Measurements from ENCODE around the gene GPC5. TPM values are rescaled to one million over a fixed set of nuclear protein-coding genes. Genes with fewer than 3 reads are reported as not detected.

Gene GPC5
- total and polyA plus RNA-seq, 2 of the 8 experiments (the other 6 are each of a cell fraction or from before 2014, with no cell fraction given), result 0.20 to 0.39 TPM

DNA sequence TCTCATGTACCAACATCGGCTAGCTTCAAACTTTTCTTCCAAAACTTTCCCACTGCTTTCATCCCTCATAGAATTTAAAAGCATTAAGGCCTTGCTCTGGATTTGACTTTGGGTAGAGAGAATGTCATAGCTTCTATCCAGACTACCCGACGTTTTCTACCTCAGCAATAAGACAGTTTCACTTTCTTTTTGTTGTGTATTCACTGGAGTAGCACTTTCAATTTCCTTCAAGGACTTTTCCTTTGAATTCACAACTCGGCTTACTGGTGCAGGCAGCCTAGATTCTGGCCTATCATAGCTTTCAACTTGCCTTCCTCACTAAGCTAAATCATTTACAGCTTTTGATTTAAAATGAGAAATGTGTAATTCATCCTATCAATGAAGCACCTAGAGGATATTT, 1407.8 kb downstream of the GPC5 start (continued):
- TF ChIP-seq, protein P1, sequence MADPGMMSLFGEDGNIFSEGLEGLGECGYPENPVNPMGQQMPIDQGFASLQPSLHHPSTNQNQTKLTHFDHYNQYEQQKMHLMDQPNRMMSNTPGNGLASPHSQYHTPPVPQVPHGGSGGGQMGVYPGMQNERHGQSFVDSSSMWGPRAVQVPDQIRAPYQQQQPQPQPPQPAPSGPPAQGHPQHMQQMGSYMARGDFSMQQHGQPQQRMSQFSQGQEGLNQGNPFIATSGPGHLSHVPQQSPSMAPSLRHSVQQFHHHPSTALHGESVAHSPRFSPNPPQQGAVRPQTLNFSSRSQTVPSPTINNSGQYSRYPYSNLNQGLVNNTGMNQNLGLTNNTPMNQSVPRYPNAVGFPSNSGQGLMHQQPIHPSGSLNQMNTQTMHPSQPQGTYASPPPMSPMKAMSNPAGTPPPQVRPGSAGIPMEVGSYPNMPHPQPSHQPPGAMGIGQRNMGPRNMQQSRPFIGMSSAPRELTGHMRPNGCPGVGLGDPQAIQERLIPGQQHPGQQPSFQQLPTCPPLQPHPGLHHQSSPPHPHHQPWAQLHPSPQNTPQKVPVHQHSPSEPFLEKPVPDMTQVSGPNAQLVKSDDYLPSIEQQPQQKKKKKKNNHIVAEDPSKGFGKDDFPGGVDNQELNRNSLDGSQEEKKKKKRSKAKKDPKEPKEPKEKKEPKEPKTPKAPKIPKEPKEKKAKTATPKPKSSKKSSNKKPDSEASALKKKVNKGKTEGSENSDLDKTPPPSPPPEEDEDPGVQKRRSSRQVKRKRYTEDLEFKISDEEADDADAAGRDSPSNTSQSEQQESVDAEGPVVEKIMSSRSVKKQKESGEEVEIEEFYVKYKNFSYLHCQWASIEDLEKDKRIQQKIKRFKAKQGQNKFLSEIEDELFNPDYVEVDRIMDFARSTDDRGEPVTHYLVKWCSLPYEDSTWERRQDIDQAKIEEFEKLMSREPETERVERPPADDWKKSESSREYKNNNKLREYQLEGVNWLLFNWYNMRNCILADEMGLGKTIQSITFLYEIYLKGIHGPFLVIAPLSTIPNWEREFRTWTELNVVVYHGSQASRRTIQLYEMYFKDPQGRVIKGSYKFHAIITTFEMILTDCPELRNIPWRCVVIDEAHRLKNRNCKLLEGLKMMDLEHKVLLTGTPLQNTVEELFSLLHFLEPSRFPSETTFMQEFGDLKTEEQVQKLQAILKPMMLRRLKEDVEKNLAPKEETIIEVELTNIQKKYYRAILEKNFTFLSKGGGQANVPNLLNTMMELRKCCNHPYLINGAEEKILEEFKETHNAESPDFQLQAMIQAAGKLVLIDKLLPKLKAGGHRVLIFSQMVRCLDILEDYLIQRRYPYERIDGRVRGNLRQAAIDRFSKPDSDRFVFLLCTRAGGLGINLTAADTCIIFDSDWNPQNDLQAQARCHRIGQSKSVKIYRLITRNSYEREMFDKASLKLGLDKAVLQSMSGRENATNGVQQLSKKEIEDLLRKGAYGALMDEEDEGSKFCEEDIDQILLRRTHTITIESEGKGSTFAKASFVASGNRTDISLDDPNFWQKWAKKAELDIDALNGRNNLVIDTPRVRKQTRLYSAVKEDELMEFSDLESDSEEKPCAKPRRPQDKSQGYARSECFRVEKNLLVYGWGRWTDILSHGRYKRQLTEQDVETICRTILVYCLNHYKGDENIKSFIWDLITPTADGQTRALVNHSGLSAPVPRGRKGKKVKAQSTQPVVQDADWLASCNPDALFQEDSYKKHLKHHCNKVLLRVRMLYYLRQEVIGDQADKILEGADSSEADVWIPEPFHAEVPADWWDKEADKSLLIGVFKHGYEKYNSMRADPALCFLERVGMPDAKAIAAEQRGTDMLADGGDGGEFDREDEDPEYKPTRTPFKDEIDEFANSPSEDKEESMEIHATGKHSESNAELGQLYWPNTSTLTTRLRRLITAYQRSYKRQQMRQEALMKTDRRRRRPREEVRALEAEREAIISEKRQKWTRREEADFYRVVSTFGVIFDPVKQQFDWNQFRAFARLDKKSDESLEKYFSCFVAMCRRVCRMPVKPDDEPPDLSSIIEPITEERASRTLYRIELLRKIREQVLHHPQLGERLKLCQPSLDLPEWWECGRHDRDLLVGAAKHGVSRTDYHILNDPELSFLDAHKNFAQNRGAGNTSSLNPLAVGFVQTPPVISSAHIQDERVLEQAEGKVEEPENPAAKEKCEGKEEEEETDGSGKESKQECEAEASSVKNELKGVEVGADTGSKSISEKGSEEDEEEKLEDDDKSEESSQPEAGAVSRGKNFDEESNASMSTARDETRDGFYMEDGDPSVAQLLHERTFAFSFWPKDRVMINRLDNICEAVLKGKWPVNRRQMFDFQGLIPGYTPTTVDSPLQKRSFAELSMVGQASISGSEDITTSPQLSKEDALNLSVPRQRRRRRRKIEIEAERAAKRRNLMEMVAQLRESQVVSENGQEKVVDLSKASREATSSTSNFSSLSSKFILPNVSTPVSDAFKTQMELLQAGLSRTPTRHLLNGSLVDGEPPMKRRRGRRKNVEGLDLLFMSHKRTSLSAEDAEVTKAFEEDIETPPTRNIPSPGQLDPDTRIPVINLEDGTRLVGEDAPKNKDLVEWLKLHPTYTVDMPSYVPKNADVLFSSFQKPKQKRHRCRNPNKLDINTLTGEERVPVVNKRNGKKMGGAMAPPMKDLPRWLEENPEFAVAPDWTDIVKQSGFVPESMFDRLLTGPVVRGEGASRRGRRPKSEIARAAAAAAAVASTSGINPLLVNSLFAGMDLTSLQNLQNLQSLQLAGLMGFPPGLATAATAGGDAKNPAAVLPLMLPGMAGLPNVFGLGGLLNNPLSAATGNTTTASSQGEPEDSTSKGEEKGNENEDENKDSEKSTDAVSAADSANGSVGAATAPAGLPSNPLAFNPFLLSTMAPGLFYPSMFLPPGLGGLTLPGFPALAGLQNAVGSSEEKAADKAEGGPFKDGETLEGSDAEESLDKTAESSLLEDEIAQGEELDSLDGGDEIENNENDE (IDR thresholded peaks at IDR 0.05; ENCODE audit: insufficient replicate concordance, low read length), result no peak
- TF ChIP-seq NRF1 (IDR thresholded peaks at IDR 0.05; ENCODE audit: low read depth, low read length) (no peak), ZNF274 (IDR thresholded peaks at IDR 0.05; ENCODE audit: borderline replicate concordance, extremely low read depth, low read length) (no peak), RAD21 (IDR thresholded peaks at IDR 0.05 in 1 of 2, conservative IDR thresholded peaks at IDR 0.05 in 1 of 2; ENCODE audit: low read depth in 2 of 2, low read length in 2 of 2) (no peak), SP1 (IDR thresholded peaks at IDR 0.05; ENCODE audit: low read depth, low read length) (no peak), JUN (IDR thresholded peaks at IDR 0.05; ENCODE audit: low read depth, low read length) (no peak), CTBP2 (IDR thresholded peaks at IDR 0.05; ENCODE audit: borderline replicate concordance, insufficient read depth, insufficient read length, low read length) (no peak)

Data from H1 (cell line).